T-helper 2 cell treated with Interferon-gamma antibody and Interleukin-4, amounts not matched to agents 100 ng/mL and 5 ng/mL, for 36 hours (primary cell): ENCODE data around the gene PRSS8. TPM values are rescaled to one million over a fixed set of nuclear protein-coding genes. Genes with fewer than 3 reads are reported as not detected.

Experiments used
- intact Hi-C: fragments of 100-400 bp; cut with micrococcal nuclease; formaldehyde crosslinking; loops from one replicate; pipeline ENCODE4 v1.15.1; 2023
- total RNA-seq: library from RNA; stranded (reverse); gene quantifications from 2 replicates; pipeline ENCODE4 v1.2.3, GENCODE V29; 2022

PRSS8 gene
- total RNA-seq, 1 donor from 2014 or later: 0.18 TPM

DNA sequence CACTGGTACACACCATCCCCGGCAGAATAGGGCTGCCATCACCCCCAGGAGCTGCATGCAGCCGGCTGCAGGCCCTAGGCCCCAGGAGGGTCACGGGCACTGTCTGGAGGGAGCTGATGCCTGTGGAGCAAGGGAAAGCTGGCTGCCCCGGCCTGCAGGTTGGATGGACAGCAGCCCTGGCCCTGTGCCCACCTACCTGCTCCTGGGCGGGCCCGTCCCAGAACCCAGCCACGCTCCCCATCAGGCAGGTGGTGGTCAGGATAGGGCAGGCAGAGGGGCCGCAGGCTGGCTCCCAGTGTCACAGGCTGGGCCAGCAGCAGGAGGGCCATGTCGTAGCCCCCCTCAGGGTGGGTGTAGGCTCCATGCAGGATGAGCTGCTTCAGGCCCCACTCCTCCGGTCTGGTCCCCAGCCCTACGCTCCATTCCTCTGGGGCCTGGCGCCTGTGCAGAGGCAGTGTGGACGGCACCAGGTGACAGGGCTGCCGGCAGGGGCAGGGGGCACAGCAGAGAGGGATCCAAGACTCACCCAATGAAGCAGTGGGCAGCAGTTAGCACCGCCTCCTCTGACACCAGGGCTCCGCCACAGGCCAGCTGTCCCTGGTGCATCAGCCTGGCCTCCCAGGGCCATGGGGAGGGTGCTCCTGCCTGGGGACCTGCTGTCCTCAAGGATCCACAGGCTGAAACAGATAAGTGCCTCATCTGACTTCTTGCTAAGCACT is 50.8 kb downstream of the PRSS8 start:
- intact Hi-C loops: no loop called here

GRCh38 chr16:31083981-31084380 is 51.5 kb downstream of the PRSS8 start:
- intact Hi-C loops: no loop called here

GRCh38 chr16:31083556-31083955 is 52.0 kb downstream of the PRSS8 start:
- intact Hi-C loops: no loop called here

DNA sequence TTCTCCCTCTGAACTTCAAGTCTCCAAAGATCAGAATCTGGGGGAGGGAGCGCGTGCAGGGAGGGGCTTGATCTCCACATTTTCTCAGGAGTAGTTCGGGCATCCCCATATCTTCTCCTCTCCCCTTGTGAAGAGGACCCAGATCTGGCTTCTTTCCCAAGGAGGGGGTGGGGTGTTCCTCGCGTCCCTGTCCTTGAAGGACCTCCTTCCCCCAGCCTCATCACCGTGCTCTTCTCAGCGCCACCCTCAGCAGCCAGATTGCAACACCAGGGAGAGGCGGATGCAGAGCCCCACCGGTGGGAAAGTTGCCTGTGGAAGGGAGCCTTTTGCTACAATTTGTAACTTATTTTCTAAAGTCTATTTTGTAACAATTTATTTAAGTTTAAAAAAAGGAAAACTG is 52.4 kb downstream of the PRSS8 start:
- intact Hi-C loops: no loop called here

DNA sequence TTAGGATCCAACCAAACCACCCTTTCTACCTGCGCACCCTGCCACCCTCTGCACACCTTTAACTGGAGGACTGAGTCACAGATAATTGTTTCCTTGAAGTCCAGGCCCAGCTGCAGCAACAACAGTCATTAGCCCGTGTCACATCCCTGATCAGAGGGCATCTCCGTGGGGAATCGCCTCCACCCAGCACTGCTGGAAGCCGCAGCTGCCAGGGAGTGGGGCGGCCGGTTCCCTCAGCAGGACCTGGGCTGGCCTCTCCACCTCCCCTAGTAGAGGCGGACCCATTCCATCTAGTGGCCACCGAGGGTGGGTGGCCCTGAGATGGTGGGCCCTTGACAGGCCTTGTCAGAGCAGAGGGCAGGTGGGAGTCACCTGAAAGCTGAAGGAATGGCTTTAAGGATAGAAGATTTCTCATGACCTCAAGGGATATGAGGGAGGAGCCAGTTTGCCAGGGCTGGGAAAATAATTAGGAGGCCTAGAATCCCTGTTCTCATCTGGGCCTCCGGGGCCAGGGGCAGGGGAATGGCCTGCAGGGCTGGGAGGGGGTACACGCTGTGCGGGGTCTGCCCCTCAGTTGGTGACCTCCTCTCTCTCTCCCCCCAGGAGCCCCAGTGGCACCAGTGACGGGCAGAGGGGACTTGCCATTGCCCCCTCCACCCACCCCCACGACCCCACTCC is 53.0 kb downstream of the PRSS8 start:
- intact Hi-C loops: no loop called here

Other genes starting within 250 kb of the PRSS8 start
- 22.7 and 22.8 TPM in 2 replicates for gene BCL7C, start 241.7 kb downstream of the PRSS8 start, total RNA-seq
- 0.32 and 0.41 TPM in 2 replicates for gene CTF1, start 239.1 kb downstream of the PRSS8 start, total RNA-seq
- gene FBXL19, start 212.2 kb downstream of the PRSS8 start, total RNA-seq: 26.6 and 27.1 TPM in 2 replicates
- gene ORAI3, start 186.7 kb downstream of the PRSS8 start, total RNA-seq: 25.7 and 27.1 TPM in 2 replicates
- 29.7 and 30.2 TPM in 2 replicates for gene SETD1A, start 178.0 kb downstream of the PRSS8 start, total RNA-seq
- gene HSD3B7, start 150.5 kb downstream of the PRSS8 start, total RNA-seq: 3.8 TPM in 2 replicates
- 0.55 and 0.59 TPM in 2 replicates for gene STX1B, start 125.1 kb downstream of the PRSS8 start, total RNA-seq
- gene STX4, start 102.2 kb downstream of the PRSS8 start, total RNA-seq: 55.6 and 55.8 TPM in 2 replicates
- gene ZNF668, start 61.5 kb downstream of the PRSS8 start, total RNA-seq: 11.5 and 13.6 TPM in 2 replicates
- gene ZNF646, start 61.3 kb downstream of the PRSS8 start, total RNA-seq: 25.0 and 25.3 TPM in 2 replicates
- gene PRSS53, start 46.8 kb downstream of the PRSS8 start, total RNA-seq: 3.6 and 5.3 TPM in 2 replicates
- 53.2 and 53.4 TPM in 2 replicates for gene VKORC1, start 40.9 kb downstream of the PRSS8 start, total RNA-seq
- 21.5 and 24.0 TPM in 2 replicates for gene BCKDK, start 27.3 kb downstream of the PRSS8 start, total RNA-seq
- gene KAT8, start 18.1 kb downstream of the PRSS8 start, total RNA-seq: 56.2 and 57.3 TPM in 2 replicates
- 1.3 TPM in 2 replicates for gene PRSS36, start 14.3 kb upstream of the PRSS8 start, total RNA-seq
- gene FUS, start 44.4 kb upstream of the PRSS8 start, total RNA-seq: 764 and 794 TPM in 2 replicates
- gene PYCARD, start 67.0 kb upstream of the PRSS8 start, total RNA-seq: 66.7 and 72.4 TPM in 2 replicates
- not detected in 2 replicates for gene TRIM72, start 78.4 kb upstream of the PRSS8 start, total RNA-seq
- gene PYDC1, start 81.4 kb upstream of the PRSS8 start, total RNA-seq: not detected in 2 replicates
- gene ITGAM, start 124.2 kb upstream of the PRSS8 start, total RNA-seq: 48.3 and 53.1 TPM in 2 replicates
- gene ITGAX, start 219.4 kb upstream of the PRSS8 start, total RNA-seq: 41.7 and 42.7 TPM in 2 replicates